HUES48 (cell line): Measurements from ENCODE around the gene HOXA9.
A peak's percentile ranks its signal among the peaks of the same experiment; 100 is the strongest.

Experiments used
- H3K27ac ChIP-seq: one replicate; pipeline ENCODE4 v1.7.0; 2013; ENCODE audit warnings: low read depth, low read length, inconsistent platforms
- H3K27me3 ChIP-seq: 2 replicates; pipeline ENCODE4 v1.6.1; 2013; ENCODE audit warnings: mild to moderate bottlenecking, low read length; ENCODE audit not compliant: control insufficient read depth, insufficient read depth
- H3K36me3 ChIP-seq: 2 replicates; pipeline ENCODE4 v1.6.1; 2013; ENCODE audit warnings: low read length; ENCODE audit not compliant: control insufficient read depth, insufficient read depth
- H3K4me1 ChIP-seq: 2 replicates; pipeline ENCODE4 v1.6.1; 2013; ENCODE audit warnings: mild to moderate bottlenecking, low read length; ENCODE audit not compliant: control insufficient read depth, insufficient read depth
- H3K4me3 ChIP-seq: 2 replicates; pipeline ENCODE4 v1.5.1; 2013; ENCODE audit warnings: mild to moderate bottlenecking, low read depth, low read length
- H3K9ac ChIP-seq: 2 replicates; pipeline ENCODE4 v1.6.1; 2013; ENCODE audit warnings: mild to moderate bottlenecking, low read depth, low read length, moderate library complexity
- H3K9me3 ChIP-seq: 2 replicates; pipeline ENCODE4 v1.6.1; 2013; ENCODE audit warnings: low read length; ENCODE audit not compliant: control insufficient read depth, insufficient read depth

Gene HOXA9

DNA sequence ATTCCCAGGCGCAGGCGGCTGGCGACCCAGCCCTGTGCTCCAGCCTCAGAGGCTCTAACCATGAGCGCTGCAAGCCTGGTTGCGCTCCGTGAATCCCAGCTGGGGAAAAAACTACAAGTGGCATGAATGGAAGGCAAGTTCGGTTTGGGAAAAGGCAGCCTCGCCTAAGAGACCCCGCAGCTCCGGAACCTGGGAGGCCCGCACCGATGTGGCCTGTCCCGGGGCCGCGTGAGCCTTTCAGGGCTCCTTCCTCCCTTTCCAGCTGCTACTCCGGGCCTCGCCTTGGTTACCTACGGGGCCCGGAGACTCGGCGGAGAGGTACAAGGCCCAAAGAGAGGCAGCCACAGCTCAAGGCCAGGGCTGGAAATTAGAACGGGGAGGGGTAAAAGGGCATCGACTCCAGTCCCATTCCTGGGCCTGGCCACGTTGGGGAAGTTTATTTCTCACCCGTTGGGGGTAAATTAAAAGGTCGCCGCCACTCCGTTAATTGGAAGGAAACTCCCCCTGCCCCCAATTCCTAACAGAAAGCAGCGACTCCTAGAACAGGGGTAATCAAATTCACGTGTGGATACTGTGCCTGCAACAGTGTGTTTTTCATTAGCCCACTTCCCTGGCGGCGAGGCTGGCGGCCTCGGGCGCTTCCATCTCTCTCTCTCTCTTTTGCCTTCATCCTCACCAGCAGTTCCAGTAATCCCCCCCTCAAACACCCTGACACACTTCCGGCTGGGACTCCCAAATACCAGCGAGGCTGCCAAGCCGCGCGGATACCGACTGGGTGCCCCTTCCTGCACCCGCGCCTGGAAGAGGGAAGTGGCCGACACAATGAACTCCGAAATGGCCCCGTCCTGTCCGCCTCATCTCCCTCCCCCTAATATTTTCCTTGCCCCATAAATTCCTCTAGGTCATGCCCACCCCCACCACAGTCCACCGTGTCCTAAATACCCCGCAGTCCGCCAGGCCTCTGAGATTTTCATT lies 1.5 kb upstream of the HOXA9 start:
- Histone ChIP-seq H3K36me3 (no peaks in the 10 kb centered on the region), H3K9ac (no peak overlapping the region), H3K4me3 (no peak overlapping the region), H3K4me1 (no peaks in the 10 kb centered on the region), H3K27ac (no peak overlapping the region), H3K9me3 (no peaks in the 10 kb centered on the region), H3K27me3 (peaks cover 100% of the 10 kb centered on the region)

DNA sequence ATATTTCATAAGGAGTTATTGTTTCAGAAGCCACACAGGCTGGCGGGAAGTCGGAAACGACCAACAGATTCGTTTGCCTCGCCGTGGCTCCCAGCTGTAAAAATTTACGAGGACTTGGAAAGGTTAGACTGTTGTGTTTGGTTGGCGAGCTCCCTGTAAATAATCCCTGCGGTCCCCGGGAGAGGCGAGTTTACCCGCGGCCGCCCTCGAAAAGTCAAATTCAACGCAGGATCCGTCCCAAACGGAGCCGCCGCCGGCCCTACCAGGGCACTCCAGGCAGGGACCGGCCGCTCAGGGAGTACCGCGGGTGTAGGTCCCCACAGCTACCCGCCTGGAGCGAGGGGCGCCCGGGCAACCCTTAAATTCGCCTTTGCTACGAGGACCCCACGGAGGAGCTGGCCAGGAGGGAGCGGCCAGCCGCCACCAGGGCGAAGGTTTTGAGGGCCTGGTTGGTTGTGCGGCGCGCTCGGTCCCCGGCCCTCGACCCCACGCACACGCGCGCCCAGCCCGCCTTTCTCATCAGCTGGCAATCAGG lies 726 bp upstream of the HOXA9 start:
- H3K27ac ChIP-seq = no peak overlapping the region
- H3K9me3 ChIP-seq = no peaks in the 10 kb centered on the region
- no peaks in the 10 kb centered on the region for H3K36me3 ChIP-seq
- H3K27me3 ChIP-seq = peaks cover 100% of the 10 kb centered on the region
- no peak overlapping the region for H3K4me3 ChIP-seq
- H3K4me1 ChIP-seq = no peaks in the 10 kb centered on the region
- no peak overlapping the region for H3K9ac ChIP-seq

DNA sequence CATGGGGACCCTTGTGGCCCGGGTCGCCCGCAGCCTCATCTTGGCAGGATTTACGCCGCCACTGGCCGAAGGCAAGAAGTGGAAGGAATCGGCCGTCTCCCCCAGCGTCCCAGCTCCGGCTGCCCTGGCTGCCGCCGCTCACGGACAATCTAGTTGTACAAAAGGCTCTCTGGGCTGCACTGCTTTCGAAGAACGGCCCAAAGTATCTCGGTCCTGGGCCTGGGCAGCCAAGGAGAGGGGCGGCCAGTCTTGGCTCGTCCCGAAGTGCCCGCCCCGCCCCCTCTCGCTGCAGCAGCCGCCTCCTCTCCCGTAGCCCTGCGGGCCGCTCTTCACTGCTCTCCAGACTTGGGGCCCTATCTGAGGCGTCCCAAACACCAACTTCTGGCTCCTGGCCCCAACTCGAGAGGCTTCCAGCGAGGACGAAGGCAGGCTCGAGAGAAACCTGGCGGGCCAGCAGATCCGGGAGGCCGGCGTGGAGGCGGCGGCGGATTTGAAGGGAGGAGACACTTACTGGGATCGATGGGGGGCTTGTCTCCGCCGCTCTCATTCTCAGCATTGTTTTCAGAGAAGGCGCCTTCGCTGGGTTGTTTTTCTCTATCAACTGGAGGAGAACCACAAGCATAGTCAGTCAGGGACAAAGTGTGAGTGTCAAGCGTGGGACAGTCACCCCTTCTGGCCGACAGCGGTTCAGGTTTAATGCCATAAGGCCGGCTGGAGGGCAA lies 809 bp downstream of the HOXA9 start:
- Histone ChIP-seq H3K27me3 (peaks cover 100% of the 10 kb centered on the region), H3K27ac (no peak overlapping the region), H3K4me3 (no peak overlapping the region), H3K9ac (no peak overlapping the region), H3K36me3 (no peaks in the 10 kb centered on the region), H3K4me1 (no peaks in the 10 kb centered on the region), H3K9me3 (no peaks in the 10 kb centered on the region)

DNA sequence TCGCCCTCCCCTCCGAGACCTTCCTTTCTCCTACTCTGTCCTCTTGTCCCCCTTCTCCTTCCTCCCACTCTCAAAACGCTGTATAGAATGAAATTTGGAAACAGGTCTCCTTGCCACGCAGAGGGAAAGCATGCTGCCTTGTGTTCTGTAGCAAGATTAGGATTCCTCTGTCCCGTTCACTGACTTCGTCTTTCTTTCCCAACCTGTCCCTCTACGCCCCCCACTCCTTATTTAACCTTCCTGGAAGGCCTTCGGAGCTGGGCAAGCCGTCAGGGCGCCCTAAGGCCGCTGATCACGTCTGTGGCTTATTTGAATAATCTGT lies 1.3 kb downstream of the HOXA9 start:
- H3K9ac ChIP-seq = no peak overlapping the region
- H3K9me3 ChIP-seq = no peaks in the 10 kb centered on the region
- H3K4me3 ChIP-seq = no peak overlapping the region
- no peaks in the 10 kb centered on the region for H3K36me3 ChIP-seq
- no peaks in the 10 kb centered on the region for H3K4me1 ChIP-seq
- no peak overlapping the region for H3K27ac ChIP-seq
- peaks cover 100% of the 10 kb centered on the region for H3K27me3 ChIP-seq

DNA sequence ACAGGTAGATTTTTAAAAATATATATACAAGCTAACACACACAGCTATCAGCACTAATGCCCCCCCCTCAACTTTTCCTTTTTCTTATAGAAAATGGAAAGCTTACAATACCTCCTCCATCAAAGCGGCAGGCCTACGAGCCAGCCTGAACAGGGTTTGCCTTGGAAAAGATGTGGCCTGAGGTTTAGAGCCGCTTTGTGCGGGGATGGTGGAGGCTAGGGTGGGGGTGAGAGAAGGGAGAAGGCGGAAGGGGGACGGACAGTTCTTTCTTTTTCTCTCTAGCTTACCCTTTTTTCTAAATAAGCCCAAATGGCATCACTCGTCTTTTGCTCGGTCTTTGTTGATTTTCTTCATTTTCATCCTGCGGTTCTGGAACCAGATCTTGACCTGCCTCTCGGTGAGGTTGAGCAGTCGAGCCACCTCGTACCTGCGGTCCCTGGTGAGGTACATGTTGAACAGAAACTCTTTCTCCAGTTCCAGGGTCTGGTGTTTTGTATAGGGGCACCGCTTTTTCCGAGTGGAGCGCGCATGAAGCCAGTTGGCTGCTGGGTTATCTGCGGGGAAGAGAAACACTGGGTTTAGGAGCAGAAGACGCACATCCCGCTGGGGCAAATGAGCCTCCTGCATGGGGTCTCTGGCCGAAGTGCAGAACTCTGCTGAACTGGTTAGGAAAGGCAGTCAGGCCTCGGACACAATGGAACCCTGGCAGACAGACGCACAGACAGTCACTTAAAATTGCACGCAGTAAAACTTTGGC lies 1.9 kb downstream of the HOXA9 start:
- Histone ChIP-seq H3K4me3 (no peak overlapping the region), H3K36me3 (no peaks in the 10 kb centered on the region), H3K27me3 (peaks cover 100% of the 10 kb centered on the region), H3K27ac (no peak overlapping the region), H3K4me1 (no peaks in the 10 kb centered on the region), H3K9ac (no peak overlapping the region), H3K9me3 (no peaks in the 10 kb centered on the region)

DNA sequence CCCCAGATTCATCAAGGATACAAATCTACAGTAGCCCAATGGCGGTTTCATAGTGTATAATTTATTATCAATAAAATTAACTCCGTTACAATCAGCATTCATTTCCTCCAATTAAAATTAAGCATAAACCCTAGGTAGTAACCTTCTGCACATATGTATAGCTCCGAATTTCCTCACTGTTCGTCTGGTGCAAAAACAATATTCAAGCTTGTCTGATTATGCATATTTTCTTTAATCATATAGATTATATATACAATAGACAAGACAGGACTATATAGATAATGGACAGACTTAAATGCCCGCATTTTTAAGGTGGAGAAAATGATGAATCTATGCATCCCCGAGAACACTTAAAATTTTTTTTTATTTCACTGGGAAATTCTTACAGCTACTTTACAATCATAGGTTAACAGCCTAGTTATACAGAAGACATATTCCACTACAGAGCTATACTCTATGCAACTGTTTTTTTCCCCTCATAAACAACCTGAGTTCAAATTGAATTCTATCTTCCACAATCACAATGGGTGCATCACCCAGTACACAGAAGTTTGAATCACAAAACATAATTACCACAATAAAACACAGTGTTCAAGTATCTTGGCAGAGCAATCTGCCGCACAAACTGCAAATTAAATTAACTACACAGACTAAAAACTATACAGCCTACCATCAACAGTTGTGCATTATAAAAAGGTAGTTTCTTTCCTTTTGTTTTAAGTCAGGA lies 2.6 kb downstream of the HOXA9 start:
- Histone ChIP-seq H3K27me3 (peaks cover 100% of the 10 kb centered on the region), H3K36me3 (no peaks in the 10 kb centered on the region), H3K4me3 (no peak overlapping the region), H3K4me1 (no peaks in the 10 kb centered on the region), H3K9ac (no peak overlapping the region), H3K27ac (no peak overlapping the region), H3K9me3 (no peaks in the 10 kb centered on the region)

DNA sequence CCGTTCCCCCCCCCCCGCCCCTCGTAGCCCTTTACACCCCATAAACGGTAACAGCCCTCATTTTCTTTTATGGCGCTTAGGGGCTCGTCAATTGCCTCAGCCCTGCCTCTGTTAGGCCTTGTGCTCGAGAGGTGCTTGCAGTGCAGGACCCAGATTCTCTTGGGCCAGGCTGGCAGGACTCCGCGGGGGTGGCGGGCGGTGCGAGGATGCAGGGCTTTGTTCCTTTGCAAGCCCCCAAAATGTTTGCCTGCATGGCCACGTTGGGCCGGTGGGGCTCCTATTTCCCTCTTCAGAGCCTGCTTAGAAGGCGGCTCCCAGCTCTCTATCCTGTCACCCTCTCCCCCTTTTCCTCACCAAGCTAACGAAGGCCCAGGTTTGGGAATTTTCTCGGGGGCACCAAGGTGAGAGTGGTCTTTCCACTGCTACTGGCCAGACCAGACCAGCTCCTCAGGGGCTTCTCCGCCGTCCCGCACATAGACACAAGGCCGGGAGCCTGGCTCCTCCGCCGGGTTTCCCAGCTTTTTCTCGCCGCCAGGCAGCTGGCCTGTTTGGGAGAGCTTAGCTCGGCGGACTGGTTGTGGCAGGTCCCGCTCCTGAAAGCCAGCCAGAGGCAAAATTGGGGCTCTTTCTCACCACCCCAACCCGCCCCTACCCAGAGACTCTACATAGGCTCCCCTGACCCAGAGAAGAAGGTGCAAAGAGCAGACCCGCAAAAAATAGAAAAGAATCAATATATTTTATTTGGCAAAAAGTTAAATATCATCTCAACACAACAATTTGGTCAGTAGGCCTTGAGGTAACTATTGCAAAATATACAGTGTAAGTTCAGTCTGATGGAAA lies 3.4 kb downstream of the HOXA9 start:
- no peak overlapping the region for H3K4me3 ChIP-seq
- peaks cover 100% of the 10 kb centered on the region for H3K27me3 ChIP-seq
- peaks cover 3% of the 10 kb centered on the region; the same call in 1 of the 2 replicates for H3K9me3 ChIP-seq
- H3K27ac ChIP-seq = no peak overlapping the region
- H3K4me1 ChIP-seq = no peaks in the 10 kb centered on the region
- H3K36me3 ChIP-seq = no peaks in the 10 kb centered on the region
- no peak overlapping the region for H3K9ac ChIP-seq

DNA sequence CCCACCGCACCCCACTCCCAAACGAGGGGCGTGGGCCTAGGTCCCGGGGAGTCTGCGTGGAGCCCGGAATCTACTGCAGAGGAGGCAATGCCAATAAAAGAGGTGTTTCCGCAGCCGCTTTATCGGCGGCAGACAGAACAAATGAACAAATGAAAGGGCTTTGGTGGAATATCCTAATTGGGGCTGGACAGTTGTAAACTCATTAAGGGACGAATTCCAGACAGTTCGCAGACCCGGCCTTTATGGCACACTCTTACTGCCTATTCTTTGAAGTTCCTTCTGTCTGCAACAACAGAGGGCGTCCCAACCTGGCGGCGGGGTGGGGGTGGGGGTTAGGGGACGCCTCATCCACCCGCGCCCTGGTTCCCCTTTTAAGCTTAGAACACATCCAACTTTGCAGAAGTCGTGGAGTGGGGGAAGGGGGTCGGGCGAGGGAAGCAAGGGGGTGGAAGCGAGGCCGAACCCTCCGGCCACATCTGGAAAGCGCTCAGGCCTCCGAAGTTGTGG lies 4.1 kb downstream of the HOXA9 start:
- H3K4me3 ChIP-seq = no peak overlapping the region
- no peaks in the 10 kb centered on the region for H3K36me3 ChIP-seq
- H3K27me3 ChIP-seq = peaks cover 100% of the 10 kb centered on the region
- no peak overlapping the region for H3K27ac ChIP-seq
- H3K9me3 ChIP-seq = peaks cover 4% of the 10 kb centered on the region; the same call in 1 of the 2 replicates
- no peak overlapping the region for H3K9ac ChIP-seq
- peaks cover 2% of the 10 kb centered on the region; the same call in 1 of the 2 replicates for H3K4me1 ChIP-seq

DNA sequence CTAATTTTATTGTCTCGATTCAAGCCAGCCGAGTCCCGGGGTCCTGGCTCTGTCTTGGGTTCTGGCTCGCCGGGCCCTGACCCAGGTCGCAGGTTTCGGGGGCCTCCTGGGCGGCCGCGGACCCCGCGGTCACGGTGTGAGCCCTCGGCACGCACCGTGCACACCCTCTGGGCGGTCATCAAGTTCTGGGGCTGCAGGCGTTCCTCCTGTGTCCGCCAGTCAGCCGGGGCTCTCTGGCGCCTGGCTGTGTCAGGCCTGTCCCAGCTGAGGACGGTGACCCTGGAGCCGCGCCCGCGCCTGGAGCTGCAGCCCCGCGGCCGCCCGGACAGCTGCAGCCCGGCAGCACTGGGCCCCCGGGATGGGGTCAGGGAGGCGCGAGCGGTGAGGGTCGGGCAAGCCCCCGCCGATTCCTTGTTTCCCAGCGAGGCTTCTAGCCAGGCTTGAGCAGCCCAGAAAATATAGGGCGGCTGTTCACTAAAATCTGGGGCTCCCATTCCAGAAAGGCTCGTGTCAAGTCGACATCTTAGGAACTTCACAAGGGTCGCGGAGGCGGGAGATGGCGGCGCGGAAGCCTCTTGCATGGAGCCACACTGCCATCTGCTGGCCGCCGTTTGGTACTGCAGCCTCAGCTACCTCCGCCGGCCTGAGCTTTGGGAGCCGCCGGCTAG lies 4.7 kb downstream of the HOXA9 start:
- H3K27me3 ChIP-seq = peaks cover 100% of the 10 kb centered on the region
- peaks cover 2% of the 10 kb centered on the region; the same call in 1 of the 2 replicates for H3K4me1 ChIP-seq
- H3K4me3 ChIP-seq = peak overlapping the region; percentile 49; the same call in 1 of the 2 replicates
- no peak overlapping the region for H3K9ac ChIP-seq
- no peaks in the 10 kb centered on the region for H3K36me3 ChIP-seq
- H3K27ac ChIP-seq = no peak overlapping the region
- H3K9me3 ChIP-seq = peaks cover 4% of the 10 kb centered on the region; the same call in 1 of the 2 replicates
